HepG2 (cell line): ENCODE measurements around the gene JPT1. TPM values are rescaled to one million over a fixed set of nuclear protein-coding genes. Genes with fewer than 3 reads are reported as not detected.
A peak's percentile ranks its signal among the peaks of the same experiment; 100 is the strongest.

Experiments
- CTCF ChIP-seq: sonication (generic); formaldehyde crosslinking; IDR thresholded peaks from 2 replicates; pipeline ENCODE4 v1.5.0; 2020; ENCODE audit warnings: mild to moderate bottlenecking, missing genetic modification reagents, moderate library complexity
- ETV6 ChIP-seq: sonication (generic); formaldehyde crosslinking; conservative IDR thresholded peaks from 2 replicates; pipeline ENCODE4 v1.4.0; 2020; ENCODE audit warnings: missing genetic modification reagents
- HNF1B ChIP-seq: sonication (generic); formaldehyde crosslinking; IDR thresholded peaks from 2 replicates; pipeline ENCODE4 v1.5.1; 2020; ENCODE audit warnings: mild to moderate bottlenecking, moderate library complexity, missing genetic modification reagents
- IRX3 ChIP-seq: sonication (generic); formaldehyde crosslinking; IDR thresholded peaks from 2 replicates; pipeline ENCODE4 v1.8.1; 2023; ENCODE audit warnings: mild to moderate bottlenecking, low read depth, missing genetic modification reagents, borderline replicate concordance
- NR1H2 ChIP-seq: sonication (generic); formaldehyde crosslinking; IDR thresholded peaks from 2 replicates; pipeline ENCODE4 v1.8.1; 2022; ENCODE audit warnings: low read depth, missing genetic modification reagents, borderline replicate concordance
- NR2F2 ChIP-seq: IDR thresholded peaks from 2 replicates; pipeline ENCODE4 v1.6.1; 2012; ENCODE audit warnings: low read depth, inconsistent platforms, borderline replicate concordance
- REPIN1 ChIP-seq: sonication (generic); formaldehyde crosslinking; IDR thresholded peaks from 2 replicates; pipeline ENCODE4 v1.8.0; 2022; ENCODE audit warnings: missing genetic modification reagents, low read depth, mild to moderate bottlenecking, borderline replicate concordance
- SMARCE1 ChIP-seq: fragments of 450-650 bp; IDR thresholded peaks from 2 replicates; pipeline ENCODE4 v1.6.1; 2017; ENCODE audit warnings: borderline replicate concordance
- SP2 ChIP-seq: sonication (generic); formaldehyde crosslinking; IDR thresholded peaks from 2 replicates; pipeline ENCODE4 v1.5.1; 2020; ENCODE audit warnings: mild to moderate bottlenecking, missing genetic modification reagents
- STAT5B ChIP-seq: sonication (generic); formaldehyde crosslinking; IDR thresholded peaks from 2 replicates; pipeline ENCODE4 v1.4.0; 2020; ENCODE audit warnings: missing genetic modification reagents
- ZBTB33 ChIP-seq: sonication (generic); formaldehyde crosslinking; IDR thresholded peaks from 2 replicates; pipeline ENCODE4 v1.4.0; 2020; ENCODE audit warnings: missing genetic modification reagents
- ZBTB34 ChIP-seq: sonication (generic); formaldehyde crosslinking; IDR thresholded peaks from 2 replicates; pipeline ENCODE4 v1.8.0; 2022; ENCODE audit warnings: mild to moderate bottlenecking, missing genetic modification reagents
- ZBTB38 ChIP-seq: sonication (generic); formaldehyde crosslinking; IDR thresholded peaks from 2 replicates; pipeline ENCODE4 v1.5.1; 2020; ENCODE audit warnings: mild to moderate bottlenecking, missing genetic modification reagents
- ZBTB8A ChIP-seq: sonication (generic); formaldehyde crosslinking; IDR thresholded peaks from 2 replicates; pipeline ENCODE4 v1.4.0; 2020; ENCODE audit warnings: mild to moderate bottlenecking, low read depth, missing genetic modification reagents, borderline replicate concordance
- ZC3H13 ChIP-seq: sonication (generic); formaldehyde crosslinking; IDR thresholded peaks from 2 replicates; pipeline ENCODE4 v1.8.1; 2023; ENCODE audit warnings: mild to moderate bottlenecking, missing genetic modification reagents, moderate library complexity
- ZFP1 ChIP-seq: IDR thresholded peaks from 2 replicates; pipeline ENCODE4 v1.6.1; 2016
- ZNF546 ChIP-seq: sonication (generic); formaldehyde crosslinking; conservative IDR thresholded peaks from 2 replicates; pipeline ENCODE4 v1.8.1; 2023; ENCODE audit warnings: mild to moderate bottlenecking, missing genetic modification reagents
- ZNF570 ChIP-seq: sonication (generic); formaldehyde crosslinking; IDR thresholded peaks from 2 replicates; pipeline ENCODE4 v1.4.0; 2020; ENCODE audit warnings: mild to moderate bottlenecking, missing genetic modification reagents, borderline replicate concordance
- ZNF615 ChIP-seq: sonication (generic); formaldehyde crosslinking; IDR thresholded peaks from 2 replicates; pipeline ENCODE4 v1.5.0; 2020; ENCODE audit warnings: mild to moderate bottlenecking, missing genetic modification reagents, borderline replicate concordance
- ZNF644 ChIP-seq: IDR thresholded peaks from 2 replicates; pipeline ENCODE4 v1.6.1; 2016; ENCODE audit warnings: low read depth
- ZNF703 ChIP-seq: sonication (generic); formaldehyde crosslinking; IDR thresholded peaks from 2 replicates; pipeline ENCODE4 v1.5.1; 2020; ENCODE audit warnings: missing genetic modification reagents, mild to moderate bottlenecking, moderate library complexity, borderline replicate concordance
- polyA plus RNA-seq, 8 experiments: library from polyadenylated mRNA; depleted of rRNA in 3 of 8; stranded (reverse) in 7 of 8; unstranded in 1 of 8; fragments of >200 nt; fragmentation: Illumina TruSeq in 4 of 8; extraction: Trizol in 4 of 8; gene quantifications; 2 replicates each; pipeline versions ENCODE4 v1.2.1 to v1.2.3, GENCODE V29; 2011 to 2016; ENCODE audit warnings: low read depth in 4 of 8, missing spikeins in 1 of 8, mixed read lengths in 1 of 8; ENCODE audit not compliant: insufficient read depth in 1 of 8
- total RNA-seq, 5 experiments: library from RNA; depleted of rRNA; stranded (reverse); fragments of >200 nt; fragmentation: Illumina TruSeq; extraction: Trizol; gene quantifications; 2 replicates each; pipeline ENCODE4 v1.2.3, GENCODE V29; 2016; ENCODE audit warnings: low read depth in 1 of 5

Gene JPT1
- total and polyA plus RNA-seq, 2 of the 13 experiments (the other 11 are each of a cell fraction or from before 2014, with no cell fraction given) = 43.3 to 256 TPM

- no peak for TF ChIP-seq IRX3
- no peak; the same call in 1 of the 2 replicates for TF ChIP-seq ZBTB38
- peak; percentile 79; the same call in 1 of the 2 replicates for TF ChIP-seq ZBTB34
- no peak; the same call in 1 of the 2 replicates for TF ChIP-seq ZNF570 (CRISPR knock-in tag)
- no peak for TF ChIP-seq STAT5B (CRISPR knock-in tag)
- 0 out of 2 replicates have a peak, but pooled peaks have one; percentile 49 for TF ChIP-seq ZC3H13
- TF ChIP-seq SMARCE1 = no peak
- TF ChIP-seq NR2F2 = peak; percentile 97
- no peak; the same call in 1 of the 2 replicates for TF ChIP-seq ZNF546 (CRISPR knock-in tag)
- no peak for TF ChIP-seq ZNF615
- peak; percentile 66; the same call in 1 of the 2 replicates for TF ChIP-seq HNF1B
- TF ChIP-seq ZNF644 (CRISPR knock-in tag) = no peak
- TF ChIP-seq SP2 (CRISPR knock-in tag) = no peak
- TF ChIP-seq REPIN1 = peak; percentile 69; the same call in 1 of the 2 replicates
- TF ChIP-seq ZNF703 (CRISPR knock-in tag) = no peak
- peak; percentile 73; the same call in 1 of the 2 replicates for TF ChIP-seq ETV6 (CRISPR knock-in tag)
- TF ChIP-seq ZBTB33 = no peak
- TF ChIP-seq CTCF (CRISPR knock-in tag) = peak; percentile 7; the same call in 1 of the 2 replicates
- TF ChIP-seq ZFP1 (CRISPR knock-in tag) = 0 out of 2 replicates have a peak, but pooled peaks have one; percentile 13
- no peak for TF ChIP-seq ZBTB8A (CRISPR knock-in tag)
- no peak for TF ChIP-seq NR1H2 (CRISPR knock-in tag)
These were observed 63.1 kb downstream of the JPT1 start (continued) for GRCh38 chr17:75090871-75091854.
